A549 (cell line): Measurements from ENCODE around the gene TBRG4. TPM values are rescaled to one million over a fixed set of nuclear protein-coding genes. Genes with fewer than 3 reads are reported as not detected.
A peak's percentile ranks its signal among the peaks of the same experiment; 100 is the strongest.

ENCODE experiments used
- ATAC-seq, 2 experiments: fragments of 200-7000 bp in 1 of 2; fragments of >200 bp in 1 of 2; cut with Nextera tagmentation in 1 of 2; cut with Tn5 transposase in 1 of 2; 3 replicates each; pipeline versions ENCODE4 v1.8.0 to v1.9.1; 2018 to 2020; ENCODE audit warnings: mild to moderate bottlenecking in 1 of 2, moderate library complexity in 1 of 2
- CTCF ChIA-PET: fragments of 300-600 bp; sonication (Branson Sonifier 250); formaldehyde crosslinking; extraction: SDS; loops from one replicate; lab custom pipeline; 2021; ENCODE audit warnings: antibody characterized with exemption, inconsistent platforms; lab: Yijun Ruan, JAX
- POLR2A ChIA-PET: fragments of 350-600 bp; formaldehyde crosslinking; extraction: SDS; loops from one replicate; lab custom pipeline; 2021; ENCODE audit warnings: antibody characterized with exemption, inconsistent platforms; lab: Yijun Ruan, JAX
- DNase-seq, 2 experiments: peaks; one replicate each; pipeline versions ENCODE4 v3.0.0 to v3.0.0-alpha.2; 2011 to 2016; ENCODE audit warnings: low read depth in 1 of 2, low spot score in 1 of 2
- FAIRE-seq: peaks from 2 replicates; lab custom pipeline; 2011; peaks lifted over from hg19 to GRCh38; lab: Jason Lieb, UNC
- H3K27ac ChIP-seq, 2 experiments: fragments of >200 bp; sonication (Bioruptor Twin); formaldehyde crosslinking; 3 replicates each; pipeline ENCODE4 v1.5.1; 2016 to 2017
- H3K4me1 ChIP-seq: fragments of >200 bp; sonication (Bioruptor Twin); formaldehyde crosslinking; 3 replicates; pipeline ENCODE4 v1.6.1; 2016
- H3K4me2 ChIP-seq: fragments of >200 bp; sonication (Bioruptor Twin); formaldehyde crosslinking; 3 replicates; pipeline ENCODE4 v1.6.1; 2016
- H3K4me3 ChIP-seq: fragments of >200 bp; sonication (Bioruptor Twin); formaldehyde crosslinking; 3 replicates; pipeline ENCODE4 v1.5.1; 2016
- H3K9me3 ChIP-seq: fragments of >200 bp; sonication (Bioruptor Twin); formaldehyde crosslinking; 3 replicates; pipeline ENCODE4 v1.6.1; 2016
- BHLHE40 ChIP-seq: IDR thresholded peaks from 2 replicates; pipeline ENCODE4 v1.6.1; 2012; ENCODE audit warnings: low read depth, low read length, inconsistent platforms
- CBX2 ChIP-seq: fragments of 200-600 bp; sonication (generic); IDR thresholded peaks from 2 replicates; pipeline ENCODE4 v1.6.1; 2016; ENCODE audit warnings: low read depth, mild to moderate bottlenecking, borderline replicate concordance
- CEBPB ChIP-seq, 2 experiments: fragments of >200 bp in 1 of 2; sonication (Bioruptor Twin) in 1 of 2; formaldehyde crosslinking in 1 of 2; IDR thresholded peaks; 2 replicates each; pipeline ENCODE4 v1.6.1; 2012 to 2016
- EHF ChIP-seq: fragments of 250-450 bp; sonication (Bioruptor Pico); IDR thresholded peaks from 2 replicates; pipeline ENCODE4 v1.5.0; 2020; ENCODE audit warnings: mild to moderate bottlenecking
- EHMT2 ChIP-seq: fragments of 200-600 bp; sonication (generic); IDR thresholded peaks from 2 replicates; pipeline ENCODE4 v1.6.1; 2016; ENCODE audit warnings: antibody characterized with exemption, low read depth, mild to moderate bottlenecking, moderate library complexity
- GATA3 ChIP-seq: IDR thresholded peaks from 2 replicates; pipeline ENCODE4 v1.6.1; 2012; ENCODE audit warnings: borderline replicate concordance
- JUNB ChIP-seq: fragments of >200 bp; sonication (Bioruptor Twin); formaldehyde crosslinking; IDR thresholded peaks from 2 replicates; pipeline ENCODE4 v1.6.1; 2016
- MAZ ChIP-seq: fragments of 150-350 bp; IDR thresholded peaks from 2 replicates; pipeline ENCODE4 v1.6.1; 2014; ENCODE audit warnings: antibody characterized with exemption, low read depth, low read length, borderline replicate concordance
- MYC ChIP-seq: IDR thresholded peaks from 2 replicates; pipeline ENCODE4 v1.6.1; 2012; ENCODE audit warnings: mild to moderate bottlenecking, inconsistent platforms, low read length, improper control_type of control experiment, borderline replicate concordance
- NPAS2 ChIP-seq: fragments of 250-450 bp; sonication (Bioruptor Pico); IDR thresholded peaks from 2 replicates; pipeline ENCODE4 v1.8.0; 2022; ENCODE audit warnings: mild to moderate bottlenecking, moderate library complexity, borderline replicate concordance
- POLR2A ChIP-seq: IDR thresholded peaks from 2 replicates; pipeline ENCODE4 v1.6.1; 2012; ENCODE audit warnings: mild to moderate bottlenecking, low read length
- SMC3 ChIP-seq: fragments of >200 bp; sonication (Bioruptor Twin); formaldehyde crosslinking; IDR thresholded peaks from 3 replicates; pipeline ENCODE4 v1.6.1; 2018; ENCODE audit warnings: inconsistent platforms
- TP53 ChIP-seq: fragments of 250-450 bp; sonication (Bioruptor Pico); IDR thresholded peaks from 2 replicates; pipeline ENCODE4 v1.5.0; 2021; ENCODE audit warnings: mild to moderate bottlenecking, moderate library complexity
- WGBS: methylation state at CpG from one replicate; pipeline ENCODE4 v1.1.6; 2017; ENCODE audit errors: missing lambda C conversion rate; 5-methylcytosine and 5-hydroxymethylcytosine counted together
- polyA plus RNA-seq, 4 experiments: library from polyadenylated mRNA; depleted of rRNA in 3 of 4; stranded (reverse); fragments of >200 nt; fragmentation: RNase III in 1 of 4; extraction: RNeasy Plus Mini Kit Qiagen cat#74134 plus additional on column Dnase treatment in 1 of 4; gene quantifications; 2 replicates in 3 of 4; 3 replicates in 1 of 4; pipeline ENCODE4 v1.2.3, GENCODE V29; 2011 to 2017
- TF ChIP-seq, protein P1 (sequence below): fragments of >200 bp; sonication (Bioruptor Twin); formaldehyde crosslinking; IDR thresholded peaks from 3 replicates; pipeline ENCODE4 v1.5.1; 2016
- TF ChIP-seq, protein P2 (sequence below): IDR thresholded peaks from 2 replicates; pipeline ENCODE4 v1.6.1; 2012; ENCODE audit warnings: low read depth, borderline replicate concordance
- TF ChIP-seq, protein P3 (sequence below): fragments of 200-600 bp; sonication (generic); IDR thresholded peaks from 2 replicates; pipeline ENCODE4 v1.6.1; 2016; ENCODE audit warnings: antibody characterized with exemption, mild to moderate bottlenecking, moderate library complexity

Gene TBRG4
- polyA plus RNA-seq, 2 of the 4 experiments (the other 2 are of a cell fraction), result 88.8 to 100 TPM

DNA sequence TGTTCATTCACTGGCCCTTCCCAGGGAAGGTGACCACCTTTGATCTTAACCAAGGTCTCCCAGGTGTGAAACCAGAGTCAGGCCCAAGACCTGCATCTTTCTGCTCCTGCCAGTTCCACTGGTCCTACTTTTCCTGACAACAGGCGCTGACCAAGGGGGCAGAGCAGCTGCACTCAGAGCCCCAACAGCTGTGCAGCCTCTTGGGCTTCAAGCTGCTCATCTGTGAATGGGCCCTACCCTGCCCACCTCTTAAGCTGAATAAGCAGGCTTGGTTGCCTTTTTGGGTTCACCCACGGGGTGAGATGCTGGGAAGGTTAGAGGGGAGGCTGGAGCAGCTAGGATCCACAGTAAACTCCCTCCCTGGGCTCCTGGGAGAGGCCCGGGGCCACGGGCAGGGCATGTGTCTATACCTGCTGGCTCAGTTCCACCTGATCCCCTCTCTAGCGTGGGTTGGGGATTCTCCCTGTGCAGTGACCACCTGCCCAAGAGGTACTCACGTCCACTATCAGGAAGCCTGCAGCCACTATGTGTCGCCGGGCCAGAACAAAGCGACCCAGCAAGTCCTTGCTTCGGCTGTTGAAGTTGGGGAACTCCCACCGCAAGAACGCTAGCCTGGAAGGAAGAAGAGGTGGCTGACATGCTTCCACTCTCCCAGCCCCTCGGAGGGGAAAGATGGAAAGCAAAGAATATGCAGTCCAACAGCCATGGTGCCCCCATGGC, 10.6 kb downstream of the TBRG4 start:
- Histone ChIP-seq H3K4me1 (no peaks in the 10 kb centered on the region), H3K27ac (no peak overlapping the region), H3K9me3 (no peaks in the 10 kb centered on the region), H3K4me2 (no peak overlapping the region), H3K4me3 (no peak overlapping the region)
- no peak for ATAC-seq
- ChIA-PET CTCF (interaction anchor here (0.6 to 1.1 kb wide), 3 partner anchors 10 to 37 kb away, joined by 3 to 5 read pairs (median 3); no protein-coding TSS in a partner anchor), POLR2A (interaction anchor here (1.3 kb wide), 1 partner anchor 11 kb away, joined by 8 read pairs; the partner anchor contains the start of gene TBRG4)
- no peak for DNase-seq
- FAIRE-seq, result no peak
- TF ChIP-seq, protein P1, sequence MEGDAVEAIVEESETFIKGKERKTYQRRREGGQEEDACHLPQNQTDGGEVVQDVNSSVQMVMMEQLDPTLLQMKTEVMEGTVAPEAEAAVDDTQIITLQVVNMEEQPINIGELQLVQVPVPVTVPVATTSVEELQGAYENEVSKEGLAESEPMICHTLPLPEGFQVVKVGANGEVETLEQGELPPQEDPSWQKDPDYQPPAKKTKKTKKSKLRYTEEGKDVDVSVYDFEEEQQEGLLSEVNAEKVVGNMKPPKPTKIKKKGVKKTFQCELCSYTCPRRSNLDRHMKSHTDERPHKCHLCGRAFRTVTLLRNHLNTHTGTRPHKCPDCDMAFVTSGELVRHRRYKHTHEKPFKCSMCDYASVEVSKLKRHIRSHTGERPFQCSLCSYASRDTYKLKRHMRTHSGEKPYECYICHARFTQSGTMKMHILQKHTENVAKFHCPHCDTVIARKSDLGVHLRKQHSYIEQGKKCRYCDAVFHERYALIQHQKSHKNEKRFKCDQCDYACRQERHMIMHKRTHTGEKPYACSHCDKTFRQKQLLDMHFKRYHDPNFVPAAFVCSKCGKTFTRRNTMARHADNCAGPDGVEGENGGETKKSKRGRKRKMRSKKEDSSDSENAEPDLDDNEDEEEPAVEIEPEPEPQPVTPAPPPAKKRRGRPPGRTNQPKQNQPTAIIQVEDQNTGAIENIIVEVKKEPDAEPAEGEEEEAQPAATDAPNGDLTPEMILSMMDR, result no peak
- TF ChIP-seq CBX2 (no peak), EHMT2 (no peak), TP53 (CRISPR knock-in tag) (no peak), BHLHE40 (no peak), NPAS2 (no peak), POLR2A (no peak), JUNB (no peak), MAZ (no peak), CEBPB (IDR thresholded peaks at IDR 0.05) (no peak)
- TF ChIP-seq, protein P2, sequence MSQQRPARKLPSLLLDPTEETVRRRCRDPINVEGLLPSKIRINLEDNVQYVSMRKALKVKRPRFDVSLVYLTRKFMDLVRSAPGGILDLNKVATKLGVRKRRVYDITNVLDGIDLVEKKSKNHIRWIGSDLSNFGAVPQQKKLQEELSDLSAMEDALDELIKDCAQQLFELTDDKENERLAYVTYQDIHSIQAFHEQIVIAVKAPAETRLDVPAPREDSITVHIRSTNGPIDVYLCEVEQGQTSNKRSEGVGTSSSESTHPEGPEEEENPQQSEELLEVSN, result no peak
- 96% methylated on average over 12 of the region's 13 CpGs for WGBS

DNA sequence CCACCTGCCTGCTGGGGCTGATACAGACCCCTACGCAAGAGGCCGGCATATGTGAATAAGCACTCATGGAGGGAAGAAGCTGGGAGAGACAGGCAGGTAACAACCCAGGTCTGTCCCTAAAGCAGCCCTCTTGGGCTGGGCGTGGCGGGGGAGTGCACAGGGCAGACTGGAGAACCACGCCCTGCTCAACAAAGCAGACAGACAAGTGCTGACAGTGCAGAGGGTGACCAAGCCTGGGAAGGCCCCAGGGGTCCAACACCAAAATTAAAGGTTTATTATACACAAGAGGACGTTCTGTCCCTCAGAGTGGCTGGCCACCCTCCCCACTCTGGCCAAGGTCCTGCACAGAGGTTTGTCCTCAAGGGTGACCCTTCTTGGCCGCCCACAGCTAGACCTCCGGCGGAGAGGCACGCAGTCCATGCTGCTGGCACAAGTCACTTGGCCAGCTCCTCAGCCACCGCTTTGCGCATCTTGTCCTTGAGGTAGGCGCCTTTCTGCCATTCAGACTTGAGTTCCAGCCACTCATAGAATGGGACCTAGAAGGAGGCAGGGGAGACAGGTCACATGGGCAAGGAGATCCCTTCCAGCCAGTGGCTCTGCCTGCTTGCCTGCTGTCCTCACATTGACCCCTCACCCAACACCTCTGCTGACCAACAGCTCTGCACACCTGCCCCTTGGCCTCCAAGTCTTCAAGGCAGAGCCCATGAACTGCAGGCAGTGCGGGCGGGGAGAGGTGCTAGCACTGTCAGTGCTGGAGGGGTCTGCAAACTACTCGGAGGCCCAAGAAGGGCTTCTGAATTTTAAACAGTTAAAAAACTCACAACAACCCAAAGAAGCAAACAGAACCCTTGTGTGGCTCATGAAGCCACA, 11.4 kb downstream of the TBRG4 start:
- POLR2A ChIA-PET, result interaction anchor here (1.2 to 1.3 kb wide), 2 partner anchors 10 to 12 kb away, joined by 7 to 8 read pairs; partner anchors contain the start of gene TBRG4
- 93% methylated on average over 15 of the region's 16 CpGs for WGBS
- CTCF ChIA-PET, result interaction anchor here (0.6 to 1.1 kb wide), 4 partner anchors 10 to 37 kb away, joined by 3 to 5 read pairs (median 4); no protein-coding TSS in a partner anchor
- H3K4me2 ChIP-seq, result no peak overlapping the region
- TF ChIP-seq, protein P3, sequence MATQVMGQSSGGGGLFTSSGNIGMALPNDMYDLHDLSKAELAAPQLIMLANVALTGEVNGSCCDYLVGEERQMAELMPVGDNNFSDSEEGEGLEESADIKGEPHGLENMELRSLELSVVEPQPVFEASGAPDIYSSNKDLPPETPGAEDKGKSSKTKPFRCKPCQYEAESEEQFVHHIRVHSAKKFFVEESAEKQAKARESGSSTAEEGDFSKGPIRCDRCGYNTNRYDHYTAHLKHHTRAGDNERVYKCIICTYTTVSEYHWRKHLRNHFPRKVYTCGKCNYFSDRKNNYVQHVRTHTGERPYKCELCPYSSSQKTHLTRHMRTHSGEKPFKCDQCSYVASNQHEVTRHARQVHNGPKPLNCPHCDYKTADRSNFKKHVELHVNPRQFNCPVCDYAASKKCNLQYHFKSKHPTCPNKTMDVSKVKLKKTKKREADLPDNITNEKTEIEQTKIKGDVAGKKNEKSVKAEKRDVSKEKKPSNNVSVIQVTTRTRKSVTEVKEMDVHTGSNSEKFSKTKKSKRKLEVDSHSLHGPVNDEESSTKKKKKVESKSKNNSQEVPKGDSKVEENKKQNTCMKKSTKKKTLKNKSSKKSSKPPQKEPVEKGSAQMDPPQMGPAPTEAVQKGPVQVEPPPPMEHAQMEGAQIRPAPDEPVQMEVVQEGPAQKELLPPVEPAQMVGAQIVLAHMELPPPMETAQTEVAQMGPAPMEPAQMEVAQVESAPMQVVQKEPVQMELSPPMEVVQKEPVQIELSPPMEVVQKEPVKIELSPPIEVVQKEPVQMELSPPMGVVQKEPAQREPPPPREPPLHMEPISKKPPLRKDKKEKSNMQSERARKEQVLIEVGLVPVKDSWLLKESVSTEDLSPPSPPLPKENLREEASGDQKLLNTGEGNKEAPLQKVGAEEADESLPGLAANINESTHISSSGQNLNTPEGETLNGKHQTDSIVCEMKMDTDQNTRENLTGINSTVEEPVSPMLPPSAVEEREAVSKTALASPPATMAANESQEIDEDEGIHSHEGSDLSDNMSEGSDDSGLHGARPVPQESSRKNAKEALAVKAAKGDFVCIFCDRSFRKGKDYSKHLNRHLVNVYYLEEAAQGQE, result no peak
- TF ChIP-seq EHF (CRISPR knock-in tag) (no peak), GATA3 (no peak), MYC (no peak), SMC3 (no peak)
- H3K4me1 ChIP-seq, result no peaks in the 10 kb centered on the region
- H3K4me3 ChIP-seq, result no peak overlapping the region
- DNase-seq, result no peak
- no peak for FAIRE-seq
- peak in 1 of 2 experiments; percentile 25; a peak in 5 of 6 replicates for ATAC-seq
- no peak overlapping the region for H3K27ac ChIP-seq
- no peaks in the 10 kb centered on the region for H3K9me3 ChIP-seq
